GM23338 (cell line): Measurements from ENCODE around the gene ALOX15B. TPM values are rescaled to one million over a fixed set of nuclear protein-coding genes. Genes with fewer than 3 reads are reported as not detected.

Experiments used
- ATAC-seq: fragments of 200-7000 bp; cut with Tn5 transposase; 3 replicates; pipeline ENCODE4 v1.9.1; 2020
- DNase-seq: peaks from one replicate; pipeline ENCODE4 v3.0.0-alpha.2; 2015; ENCODE audit warnings: low spot score
- H2AFZ ChIP-seq: fragments of 200-600 bp; sonication (generic); 2 replicates; pipeline ENCODE4 v1.8.0; 2016; ENCODE audit warnings: antibody characterized with exemption, mild to moderate bottlenecking, moderate library complexity
- H3F3A ChIP-seq: fragments of 200-600 bp; sonication (generic); replicated peaks from 2 replicates; pipeline ENCODE4 v1.8.0; 2017; ENCODE audit warnings: antibody characterized with exemption, mixed run types, low read depth
- H3K27ac ChIP-seq: fragments of 200-600 bp; sonication (generic); 2 replicates; pipeline ENCODE4 v1.6.1; 2016; ENCODE audit warnings: low read depth
- H3K27me3 ChIP-seq: fragments of 200-600 bp; sonication (generic); 2 replicates; pipeline ENCODE4 v1.8.0; 2016; ENCODE audit warnings: mild to moderate bottlenecking, mixed run types, moderate library complexity; ENCODE audit not compliant: insufficient read depth
- H3K36me3 ChIP-seq: fragments of 200-600 bp; sonication (generic); 2 replicates; pipeline ENCODE4 v1.8.0; 2016; ENCODE audit warnings: mild to moderate bottlenecking; ENCODE audit not compliant: insufficient read depth
- H3K4me1 ChIP-seq: fragments of 200-600 bp; sonication (generic); 2 replicates; pipeline ENCODE4 v1.8.0; 2016; ENCODE audit warnings: mild to moderate bottlenecking, moderate library complexity; ENCODE audit not compliant: insufficient read depth
- H3K4me2 ChIP-seq: fragments of 200-600 bp; sonication (generic); 2 replicates; pipeline ENCODE4 v1.7.1; 2017; ENCODE audit warnings: mixed run types
- H3K4me3 ChIP-seq: fragments of 200-600 bp; sonication (generic); 2 replicates; pipeline ENCODE4 v1.6.1; 2016; ENCODE audit warnings: mixed run types
- H3K79me2 ChIP-seq: fragments of 200-600 bp; sonication (generic); replicated peaks from 2 replicates; pipeline ENCODE4 v1.8.0; 2017; ENCODE audit warnings: mild to moderate bottlenecking; ENCODE audit not compliant: insufficient read depth
- H3K9me2 ChIP-seq: fragments of 200-600 bp; sonication (generic); 2 replicates; pipeline ENCODE4 v1.8.0; 2017; ENCODE audit not compliant: insufficient read depth
- H4K20me1 ChIP-seq: fragments of 200-600 bp; sonication (generic); replicated peaks from 2 replicates; pipeline ENCODE4 v1.8.0; 2017; ENCODE audit warnings: mild to moderate bottlenecking; ENCODE audit not compliant: insufficient read depth
- H3K27ac Mint-ChIP-seq: 2 replicates; pipeline ENCODE4 v1.8.0; 2020; ENCODE audit warnings: inconsistent platforms, mild to moderate bottlenecking, moderate library complexity, mixed read lengths
- H3K27me3 Mint-ChIP-seq: 3 replicates; pipeline ENCODE4 v1.8.0; 2022; ENCODE audit warnings: low read depth, mild to moderate bottlenecking, moderate library complexity, mixed read lengths, inconsistent platforms; ENCODE audit not compliant: insufficient read depth, poor library complexity
- H3K36me3 Mint-ChIP-seq: 3 replicates; pipeline ENCODE4 v1.8.0; 2021; ENCODE audit warnings: low read depth, mild to moderate bottlenecking, inconsistent platforms, moderate library complexity, mixed read lengths
- H3K4me1 Mint-ChIP-seq: 3 replicates; pipeline ENCODE4 v1.8.0; 2020; ENCODE audit warnings: mild to moderate bottlenecking, inconsistent platforms, mixed read lengths
- H3K4me3 Mint-ChIP-seq: 3 replicates; pipeline ENCODE4 v1.8.0; 2021; ENCODE audit warnings: moderate library complexity, mild to moderate bottlenecking, inconsistent platforms, mixed read lengths
- H3K9me3 Mint-ChIP-seq: 3 replicates; pipeline ENCODE4 v1.8.0; 2020; ENCODE audit warnings: moderate library complexity, mild to moderate bottlenecking, inconsistent platforms, mixed read lengths
- CREB1 ChIP-seq: fragments of 250-450 bp; sonication (Bioruptor Pico); IDR thresholded peaks from 2 replicates; pipeline ENCODE4 v1.5.0; 2020; ENCODE audit warnings: low read depth, mild to moderate bottlenecking, moderate library complexity
- ETS1 ChIP-seq: IDR thresholded peaks from 2 replicates; pipeline ENCODE4 v1.6.1; 2016; ENCODE audit warnings: antibody characterized with exemption
- EZH2 ChIP-seq: fragments of 200-600 bp; sonication (generic); IDR thresholded peaks from one replicate; pipeline ENCODE4 v1.8.0; 2017; ENCODE audit warnings: antibody characterized with exemption, mild to moderate bottlenecking, low read depth; ENCODE audit not compliant: unreplicated experiment
- EZH2phosphoT487 ChIP-seq: fragments of 200-600 bp; sonication (generic); IDR thresholded peaks from one replicate; pipeline ENCODE4 v1.8.1; 2018; ENCODE audit warnings: antibody characterized with exemption; ENCODE audit not compliant: unreplicated experiment
- JUNB ChIP-seq: IDR thresholded peaks from one replicate; pipeline ENCODE4 v1.6.1; 2016; ENCODE audit warnings: antibody characterized with exemption; ENCODE audit not compliant: unreplicated experiment
- POLR2AphosphoS5 ChIP-seq: IDR thresholded peaks from 2 replicates; pipeline ENCODE4 v1.6.1; 2016; ENCODE audit warnings: antibody characterized with exemption, low read depth
- REST ChIP-seq: IDR thresholded peaks from one replicate; pipeline ENCODE4 v1.6.1; 2018; ENCODE audit warnings: antibody characterized with exemption; ENCODE audit not compliant: unreplicated experiment
- STAT1 ChIP-seq: IDR thresholded peaks from one replicate; pipeline ENCODE4 v1.6.1; 2016; ENCODE audit warnings: antibody characterized with exemption; ENCODE audit not compliant: unreplicated experiment
- ZNF114 ChIP-seq: fragments of 250-450 bp; sonication (Bioruptor Pico); IDR thresholded peaks from 2 replicates; pipeline ENCODE4 v1.5.0; 2020; ENCODE audit warnings: mild to moderate bottlenecking, moderate library complexity
- ZNF331 ChIP-seq: fragments of 250-450 bp; sonication (Bioruptor Pico); IDR thresholded peaks from 2 replicates; pipeline ENCODE4 v1.5.0; 2020; ENCODE audit warnings: low read depth, mild to moderate bottlenecking, moderate library complexity
- ZNF462 ChIP-seq: fragments of 250-450 bp; sonication (Bioruptor Pico); IDR thresholded peaks from 2 replicates; pipeline ENCODE4 v1.5.0; 2020; ENCODE audit warnings: mild to moderate bottlenecking, moderate library complexity
- polyA plus RNA-seq: library from polyadenylated mRNA; unstranded; fragments of >200 nt; fragmentation: Nextera tagmentation; extraction: Ambion mirVana; gene quantifications from 2 replicates; pipeline ENCODE4 v1.2.1, GENCODE V29; 2016
- total RNA-seq: library from RNA; depleted of rRNA; stranded (reverse); fragments of >200 nt; shearing (Covaris generic); gene quantifications from 2 replicates; pipeline ENCODE4 v1.2.3, GENCODE V29; 2014

Gene ALOX15B
- total and polyA plus RNA-seq, 2 experiments from 2014 or later: 0.42 to 0.45 TPM

GRCh38 chr17:8081876-8082275 lies 43.0 kb downstream of the ALOX15B start (continued):
- no peak for TF ChIP-seq ZNF462
- TF ChIP-seq ZNF331: no peak
- TF ChIP-seq POLR2AphosphoS5: no peak
- TF ChIP-seq EZH2phosphoT487: no peak
- no peak for TF ChIP-seq JUNB
- no peak for TF ChIP-seq ETS1

GRCh38 chr17:8082292-8082691 lies 43.4 kb downstream of the ALOX15B start:
- DNase-seq (no peak), ATAC-seq (no peak)
- no peak overlapping the region for H3K4me2 ChIP-seq
- TF ChIP-seq POLR2AphosphoS5 (no peak), CREB1 (no peak), EZH2 (no peak), ZNF114 (CRISPR knock-in tag) (no peak), REST (no peak), ZNF331 (no peak), STAT1 (no peak), JUNB (no peak), EZH2phosphoT487 (no peak)
- H3K36me3 Mint-ChIP-seq: peaks cover 2% of the 10 kb centered on the region; the same call in 1 of the 3 replicates
- H3K9me2 ChIP-seq: no peaks in the 10 kb centered on the region
- H3K4me3 Mint-ChIP-seq: no peak overlapping the region
- no peak overlapping the region for H2AFZ ChIP-seq
- 0 out of 2 replicates have a peak, but pooled peaks cover 5% of the 10 kb centered on the region for H4K20me1 ChIP-seq
- peaks cover 10% of the 10 kb centered on the region; the same call in 1 of the 2 replicates for H3K4me1 ChIP-seq
- no peak overlapping the region for H3K27ac ChIP-seq
- peaks cover 29% of the 10 kb centered on the region for H3K27me3 Mint-ChIP-seq
- H3K36me3 ChIP-seq: no peaks in the 10 kb centered on the region
- H3K27ac Mint-ChIP-seq: no peak overlapping the region
- H3K4me1 Mint-ChIP-seq: peaks cover 8% of the 10 kb centered on the region; the same call in 2 of the 3 replicates
- no peaks in the 10 kb centered on the region for H3K79me2 ChIP-seq
- H3K4me3 ChIP-seq: no peak overlapping the region
- H3K9me3 Mint-ChIP-seq: peaks cover 5% of the 10 kb centered on the region; the same call in 2 of the 3 replicates
- no peaks in the 10 kb centered on the region for H3F3A ChIP-seq
- H3K27me3 ChIP-seq: peaks cover 55% of the 10 kb centered on the region
